ENCODE measurements around the gene FAM222B. TPM values are rescaled to one million over a fixed set of nuclear protein-coding genes. Genes with fewer than 3 reads are reported as not detected.
"Not testable (repeated sequence)": the region's sequence is repeated elsewhere in the genome, so short reads cannot be mapped to it uniquely, and the experiment has no call there.

The FAM222B gene
- total and polyA plus RNA-seq, 2 donors: 6.8 to 15.0 TPM

GRCh38 chr17:28862561-28862960 is 20.0 kb upstream of the FAM222B start:
- Histone ChIP-seq H3K4me1 (ENCODE audit: insufficient read depth) (no peaks in the 10 kb centered on the region), H3K36me3 (ENCODE audit: insufficient read depth) (peaks cover 4% of the 10 kb centered on the region), H3K27ac (ENCODE audit: low read depth) (no peak overlapping the region), H3K4me3 (ENCODE audit: low read depth, low read length) (no peak overlapping the region)
- WGBS: 93% methylated on average over 3 of the region's 3 CpGs
- DNase-seq (ENCODE audit: extremely low spot score): no peak

DNA sequence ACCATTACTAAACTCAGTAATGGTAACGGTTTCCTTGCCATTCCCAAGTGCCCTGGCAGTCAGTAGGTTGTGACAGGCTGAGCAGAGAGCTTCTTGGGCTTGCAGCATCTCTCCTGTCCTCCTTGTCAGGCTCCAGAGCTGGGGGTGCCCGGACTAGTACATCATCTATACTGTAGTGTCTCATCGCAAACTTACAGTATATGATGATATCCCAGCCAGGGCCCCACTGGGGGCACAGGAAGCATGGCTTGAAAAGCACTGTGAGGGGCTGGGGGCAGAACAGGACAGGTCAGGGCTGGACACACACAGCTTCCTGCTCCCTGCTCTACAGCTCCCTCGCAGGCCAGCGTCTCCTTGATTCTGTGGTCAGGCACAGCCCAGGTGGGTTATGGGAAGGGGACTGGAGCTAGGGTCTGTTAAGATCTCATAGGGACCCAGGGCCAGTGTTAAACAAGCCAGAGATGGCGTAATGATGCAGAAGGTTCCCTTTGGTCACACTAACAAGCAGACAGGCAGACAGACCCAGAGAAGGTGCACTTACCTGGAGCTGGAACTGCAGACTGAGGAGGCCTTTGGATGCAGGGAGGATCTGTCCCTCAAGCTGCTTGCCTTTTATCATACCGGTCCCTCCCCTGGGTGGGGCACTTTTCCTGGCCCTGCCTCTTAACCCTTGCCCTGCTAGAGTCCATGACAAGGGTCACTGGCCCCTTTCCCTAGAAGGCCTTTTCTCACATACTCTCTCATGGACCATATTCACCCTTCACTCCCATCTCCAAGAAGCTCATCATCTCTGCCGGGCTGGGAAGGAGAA is 19.0 kb upstream of the FAM222B start:
- 65% methylated on average over 8 of the region's 8 CpGs for WGBS
- Histone ChIP-seq H3K4me3 (ENCODE audit: low read depth, low read length) (no peak overlapping the region), H3K36me3 (ENCODE audit: insufficient read depth) (peaks cover 4% of the 10 kb centered on the region), H3K27ac (ENCODE audit: low read depth) (no peak overlapping the region), H3K4me1 (ENCODE audit: insufficient read depth) (no peaks in the 10 kb centered on the region)
- no peak for DNase-seq (ENCODE audit: extremely low spot score)

DNA sequence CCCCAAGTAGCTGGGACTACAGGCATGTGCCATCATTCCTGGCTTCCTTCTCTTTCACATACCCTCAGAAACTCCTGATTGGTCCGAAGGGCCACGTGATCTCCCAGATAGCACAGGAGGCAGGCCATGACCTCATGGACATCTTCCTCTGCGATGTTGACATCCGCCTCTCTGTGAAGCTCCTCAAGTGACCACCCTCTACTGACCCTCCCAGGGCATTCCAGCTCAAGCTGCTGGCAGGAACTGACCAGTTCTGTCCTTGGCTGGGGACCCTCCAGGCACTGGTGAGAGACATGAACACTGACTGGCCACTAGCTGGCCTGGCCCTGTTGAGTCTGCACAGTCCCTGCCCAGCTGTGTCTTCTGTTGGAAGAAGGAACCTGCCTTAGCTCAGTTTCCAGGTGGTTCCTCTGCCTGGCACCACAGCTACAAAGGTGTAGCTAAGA is 17.8 kb upstream of the FAM222B start:
- Histone ChIP-seq H3K27ac (ENCODE audit: low read depth) (no peak overlapping the region), H3K4me3 (ENCODE audit: low read depth, low read length) (no peak overlapping the region), H3K36me3 (ENCODE audit: insufficient read depth) (peaks cover 4% of the 10 kb centered on the region), H3K4me1 (ENCODE audit: insufficient read depth) (no peaks in the 10 kb centered on the region)
- DNase-seq (ENCODE audit: extremely low spot score): no peak
- 92% methylated on average over 4 of the region's 4 CpGs for WGBS

DNA sequence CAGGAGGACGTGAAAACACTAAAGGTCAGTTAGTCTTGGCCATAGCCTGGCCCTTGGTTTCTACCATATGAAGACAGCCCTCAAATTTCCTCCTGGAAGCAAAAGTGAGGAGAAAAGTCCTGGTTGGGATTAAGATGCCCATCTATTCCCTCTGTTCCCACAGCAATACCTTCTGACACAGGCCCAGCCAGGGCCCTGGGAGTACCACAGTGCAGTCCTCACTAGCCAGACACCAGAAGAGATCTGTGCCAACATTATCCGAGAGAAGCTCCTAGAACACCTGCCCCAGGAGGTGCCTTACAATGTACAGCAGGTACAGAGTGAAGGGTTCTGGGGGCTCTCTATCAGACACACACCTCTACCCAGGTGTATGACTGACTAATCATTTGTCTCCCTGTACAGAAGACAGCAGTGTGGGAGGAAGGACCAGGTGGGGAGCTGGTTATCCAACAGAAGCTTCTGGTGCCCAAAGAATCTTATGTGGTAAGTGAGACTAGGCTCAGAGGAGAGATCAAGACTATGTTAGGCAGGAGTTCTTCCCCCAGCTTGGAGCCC is 16.3 kb upstream of the FAM222B start:
- Histone ChIP-seq H3K36me3 (ENCODE audit: insufficient read depth) (peaks cover 4% of the 10 kb centered on the region), H3K4me1 (ENCODE audit: insufficient read depth) (no peaks in the 10 kb centered on the region), H3K27ac (ENCODE audit: low read depth) (no peak overlapping the region), H3K4me3 (ENCODE audit: low read depth, low read length) (no peak overlapping the region)
- WGBS: 47% methylated on average over 2 of the region's 2 CpGs
- DNase-seq (ENCODE audit: extremely low spot score): no peak

DNA sequence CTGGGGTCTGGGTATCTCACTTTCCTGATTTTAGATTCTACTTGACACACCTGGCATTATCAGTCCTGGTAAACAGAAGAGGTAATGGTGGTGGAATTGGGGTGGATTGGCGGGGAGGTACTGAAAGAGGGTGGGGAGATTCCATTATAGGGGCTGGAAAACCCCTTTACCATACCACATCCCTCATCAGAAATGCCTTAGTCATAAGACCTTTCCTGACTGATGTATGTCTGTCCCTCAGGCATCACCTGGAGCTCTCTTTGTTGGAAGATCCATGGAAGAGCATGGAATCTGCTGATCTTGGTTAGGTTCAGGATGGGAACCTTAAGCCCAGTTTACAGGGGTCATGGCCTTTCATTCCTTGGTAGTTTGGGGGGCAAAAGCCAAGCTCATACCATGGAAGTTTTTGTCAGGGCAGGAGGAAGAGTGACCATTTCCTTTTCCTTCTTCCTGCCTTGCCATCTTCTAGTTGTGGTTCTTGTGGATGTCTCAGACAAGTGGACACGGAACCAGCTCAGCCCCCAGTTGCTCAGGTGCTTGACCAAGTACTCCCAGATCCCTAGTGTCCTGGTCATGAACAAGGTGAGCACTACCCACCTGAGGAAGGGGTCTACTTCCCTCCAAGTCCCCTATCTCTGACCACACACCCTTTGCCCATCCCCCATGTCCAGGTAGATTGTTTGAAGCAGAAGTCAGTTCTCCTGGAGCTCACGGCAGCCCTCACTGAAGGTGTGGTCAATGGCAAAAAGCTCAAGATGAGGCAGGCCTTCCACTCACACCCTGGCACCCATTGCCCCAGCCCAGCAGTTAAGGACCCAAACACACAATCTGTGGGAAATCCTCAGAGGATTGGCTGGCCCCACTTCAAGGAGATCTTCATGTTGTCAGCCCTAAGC is 15.6 kb upstream of the FAM222B start:
- H3K36me3 ChIP-seq (ENCODE audit: insufficient read depth): peaks cover 4% of the 10 kb centered on the region
- WGBS: 97% methylated on average over 3 of the region's 3 CpGs
- no peaks in the 10 kb centered on the region for H3K4me1 ChIP-seq (ENCODE audit: insufficient read depth)
- no peak overlapping the region for H3K27ac ChIP-seq (ENCODE audit: low read depth)
- no peak overlapping the region for H3K4me3 ChIP-seq (ENCODE audit: low read depth, low read length)
- no peak for DNase-seq (ENCODE audit: extremely low spot score)

DNA sequence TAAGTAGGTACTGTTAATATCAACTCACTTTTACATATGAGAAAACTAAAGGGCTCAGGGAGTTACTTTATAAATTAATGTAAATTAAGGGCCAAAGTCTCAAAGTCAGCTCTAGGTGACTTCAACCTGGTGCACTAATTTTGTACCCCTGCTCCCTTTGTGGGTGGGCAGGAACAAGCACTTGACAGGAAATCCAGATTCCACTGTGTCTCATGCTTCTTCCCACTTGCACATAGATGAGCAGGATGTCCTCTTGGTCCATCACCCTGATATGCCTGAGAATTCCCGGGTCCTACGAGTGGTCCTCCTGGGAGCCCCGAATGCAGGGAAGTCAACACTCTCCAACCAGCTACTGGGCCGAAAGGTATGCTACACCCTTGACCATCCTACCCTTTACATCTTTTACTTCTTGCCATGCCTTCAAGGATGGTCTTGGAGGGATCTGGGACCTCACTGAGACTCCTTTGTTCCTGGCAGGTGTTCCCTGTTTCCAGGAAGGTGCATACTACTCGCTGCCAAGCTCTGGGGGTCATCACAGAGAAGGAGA is 13.5 kb upstream of the FAM222B start:
- WGBS: 93% methylated on average over 5 of the region's 5 CpGs

DNA sequence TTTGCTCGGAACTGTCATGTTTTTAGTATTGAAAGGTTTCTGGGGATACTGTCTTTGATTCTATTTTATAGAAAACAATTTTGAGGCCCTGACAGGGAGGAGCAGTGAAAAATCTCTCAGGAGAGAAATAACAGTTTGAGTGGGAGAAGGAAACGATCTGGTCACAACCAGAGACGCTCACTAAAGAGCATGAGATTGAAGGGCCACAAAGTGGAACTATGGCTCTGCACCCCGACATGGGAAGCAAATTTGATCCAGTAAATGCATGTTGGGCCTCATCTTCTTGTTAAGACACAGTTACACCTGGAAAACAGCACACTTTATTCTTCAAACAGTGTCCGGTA is 12.7 kb upstream of the FAM222B start:
- no peaks in the 10 kb centered on the region for H3K36me3 ChIP-seq (ENCODE audit: insufficient read depth)
- no peak overlapping the region for H3K27ac ChIP-seq (ENCODE audit: low read depth)
- DNase-seq (ENCODE audit: extremely low spot score): no peak
- WGBS: 19% methylated on average over 5 of the region's 5 CpGs
- H3K4me1 ChIP-seq (ENCODE audit: insufficient read depth): no peaks in the 10 kb centered on the region
- peak overlapping the region; percentile 61 for H3K4me3 ChIP-seq (ENCODE audit: low read depth, low read length)

More for the DNA sequence above, 13.5 kb upstream of the FAM222B start:
- Histone ChIP-seq H3K4me3 (ENCODE audit: low read depth, low read length) (no peak overlapping the region), H3K4me1 (ENCODE audit: insufficient read depth) (no peaks in the 10 kb centered on the region), H3K36me3 (ENCODE audit: insufficient read depth) (peaks cover 2% of the 10 kb centered on the region), H3K27ac (ENCODE audit: low read depth) (no peak overlapping the region)
- no peak for DNase-seq (ENCODE audit: extremely low spot score)

- Histone ChIP-seq H3K36me3 (ENCODE audit: insufficient read depth) (no peaks in the 10 kb centered on the region), H3K4me3 (ENCODE audit: low read depth, low read length) (peak within 1 kb of the TSS; percentile 61), H3K4me1 (ENCODE audit: insufficient read depth) (no peaks in the 10 kb centered on the region), H3K27ac (ENCODE audit: low read depth) (peak within 1 kb of the TSS; percentile 35)
- peak; percentile 79 for DNase-seq (ENCODE audit: extremely low spot score)
- WGBS: 1% methylated on average over 42 of the region's 42 CpGs
Observed at GRCh38 chr17:28854457-28855335, 12.1 kb upstream of the FAM222B start, which contains the start of gene ERAL1. TSS of gene ERAL1 (plus strand) at chr17:28855016. CDS start at chr17:28855035, 19 bp downstream.

GRCh38 chr17:28853295-28853694 is 10.7 kb upstream of the FAM222B start:
- 94% methylated on average over 2 of the region's 2 CpGs for WGBS
- DNase-seq (ENCODE audit: extremely low spot score): no peak

GRCh38 chr17:28849281-28849680 is 6.7 kb upstream of the FAM222B start:
- 86% methylated on average over 5 of the region's 5 CpGs for WGBS
- no peak overlapping the region for H3K4me3 ChIP-seq (ENCODE audit: low read depth, low read length)
- H3K27ac ChIP-seq (ENCODE audit: low read depth): no peak overlapping the region
- no peaks in the 10 kb centered on the region for H3K36me3 ChIP-seq (ENCODE audit: insufficient read depth)
- no peak for DNase-seq (ENCODE audit: extremely low spot score)
- H3K4me1 ChIP-seq (ENCODE audit: insufficient read depth): no peaks in the 10 kb centered on the region

More at GRCh38 chr17:28853295-28853694, 10.7 kb upstream of the FAM222B start:
- no peak overlapping the region for H3K27ac ChIP-seq (ENCODE audit: low read depth)
- no peaks in the 10 kb centered on the region for H3K36me3 ChIP-seq (ENCODE audit: insufficient read depth)
- H3K4me1 ChIP-seq (ENCODE audit: insufficient read depth): no peaks in the 10 kb centered on the region
- H3K4me3 ChIP-seq (ENCODE audit: low read depth, low read length): no peak overlapping the region

DNA sequence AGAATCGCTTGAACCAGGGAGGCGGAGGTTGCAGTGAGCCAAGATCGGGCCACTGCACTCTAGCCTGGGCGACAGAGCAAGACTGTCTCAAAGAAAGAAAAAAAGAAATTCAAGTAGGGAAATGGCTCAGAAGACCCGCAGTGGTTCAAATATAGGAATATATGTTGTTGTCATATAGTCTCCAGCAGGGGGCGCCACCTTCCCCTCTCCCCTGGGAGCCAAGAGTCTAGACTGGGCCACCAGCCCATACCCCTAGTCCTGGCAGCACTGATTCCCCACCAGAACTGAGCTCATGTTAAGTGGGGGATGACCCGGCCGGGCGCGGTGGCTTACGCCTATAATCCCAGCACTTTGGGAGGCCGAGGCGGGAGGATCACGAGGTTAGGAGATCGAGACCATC is 6.1 kb upstream of the FAM222B start:
- 86% methylated on average over 15 of the region's 15 CpGs for WGBS
- H3K4me1 ChIP-seq (ENCODE audit: insufficient read depth); DNase-seq (ENCODE audit: extremely low spot score); H3K27ac ChIP-seq (ENCODE audit: low read depth); H3K36me3 ChIP-seq (ENCODE audit: insufficient read depth); H3K4me3 ChIP-seq (ENCODE audit: low read depth, low read length): not testable (repeated sequence)

DNA sequence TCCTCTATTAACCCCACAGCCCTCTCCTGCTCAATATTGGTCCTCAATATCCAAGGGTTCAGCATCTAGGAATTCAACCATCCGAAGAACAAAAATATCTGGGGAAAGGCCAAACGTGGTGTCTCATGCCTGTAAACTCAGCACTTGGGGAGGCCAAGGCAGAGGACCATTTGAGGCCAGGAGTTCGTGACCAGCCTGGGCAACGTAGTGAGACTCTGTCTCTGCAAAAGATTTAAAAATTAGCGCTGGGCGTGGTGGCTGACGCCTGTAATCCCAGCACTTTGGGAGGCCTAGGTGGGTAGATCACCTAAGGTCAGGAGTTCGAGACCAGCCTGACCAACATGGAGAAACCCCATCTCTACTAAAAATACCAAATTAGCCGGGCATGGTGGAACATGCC is 4.1 kb upstream of the FAM222B start:
- not testable (repeated sequence) for H3K27ac ChIP-seq (ENCODE audit: low read depth); H3K4me1 ChIP-seq (ENCODE audit: insufficient read depth); H3K36me3 ChIP-seq (ENCODE audit: insufficient read depth); DNase-seq (ENCODE audit: extremely low spot score); H3K4me3 ChIP-seq (ENCODE audit: low read depth, low read length)
- 87% methylated on average over 9 of the region's 9 CpGs for WGBS

DNA sequence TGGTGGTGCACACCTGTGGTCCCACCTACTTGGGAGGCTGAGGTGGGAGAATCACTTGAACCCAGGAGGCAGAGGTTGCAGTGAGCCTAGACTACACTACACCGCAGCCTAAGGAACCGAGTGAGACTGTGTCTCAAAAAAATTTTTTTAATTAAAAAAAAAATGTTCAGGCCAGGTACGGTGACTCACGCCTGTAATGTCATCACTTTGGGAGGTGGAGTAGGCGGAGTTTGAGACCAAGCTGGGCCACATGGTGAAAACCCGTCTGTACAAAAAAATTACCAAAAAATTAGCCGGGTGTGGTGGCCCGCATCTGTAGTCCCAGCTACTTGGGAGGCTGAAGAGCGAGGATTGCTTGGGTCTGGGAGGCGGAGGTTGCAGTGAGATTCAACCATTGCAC is 3.6 kb upstream of the FAM222B start:
- no peaks in the 10 kb centered on the region for H3K36me3 ChIP-seq (ENCODE audit: insufficient read depth)
- 95% methylated on average over 10 of the region's 10 CpGs for WGBS
- no peak overlapping the region for H3K4me3 ChIP-seq (ENCODE audit: low read depth, low read length)
- no peaks in the 10 kb centered on the region for H3K4me1 ChIP-seq (ENCODE audit: insufficient read depth)
- DNase-seq (ENCODE audit: extremely low spot score): no peak
- H3K27ac ChIP-seq (ENCODE audit: low read depth): no peak overlapping the region

Measured in urinary bladder (tissue), 4 donors.